Neural progenitor cell (in vitro differentiated cells): ENCODE measurements around the gene PRICKLE2. TPM values are rescaled to one million over a fixed set of nuclear protein-coding genes. Genes with fewer than 3 reads are reported as not detected.

Experiments used
- DNase-seq: peaks from one replicate; pipeline ENCODE4 v3.0.0-alpha.2; 2016; ENCODE audit warnings: low spot score
- H2AFZ ChIP-seq: fragments of 200-600 bp; sonication (generic); replicated peaks from 2 replicates; pipeline ENCODE4 v1.6.1; 2016; ENCODE audit warnings: antibody characterized with exemption
- H3F3A ChIP-seq: fragments of 200-600 bp; sonication (generic); 2 replicates; pipeline ENCODE4 v1.6.1; 2016; ENCODE audit warnings: antibody characterized with exemption, low read depth
- H3K27ac ChIP-seq: fragments of 200-600 bp; sonication (generic); 2 replicates; pipeline ENCODE4 v1.5.1; 2016; ENCODE audit warnings: mild to moderate bottlenecking
- H3K27me3 ChIP-seq: fragments of 200-600 bp; sonication (generic); 2 replicates; pipeline ENCODE4 v1.6.1; 2016; ENCODE audit warnings: mild to moderate bottlenecking, moderate library complexity
- H3K36me3 ChIP-seq: fragments of 200-600 bp; sonication (generic); 2 replicates; pipeline ENCODE4 v1.5.1; 2016
- H3K4me1 ChIP-seq: fragments of 200-600 bp; sonication (generic); 2 replicates; pipeline ENCODE4 v1.6.1; 2016; ENCODE audit warnings: mixed run types
- H3K4me2 ChIP-seq: fragments of 200-600 bp; sonication (generic); 2 replicates; pipeline ENCODE4 v1.6.1; 2016
- H3K4me3 ChIP-seq: fragments of 200-600 bp; sonication (generic); 2 replicates; pipeline ENCODE4 v1.5.1; 2016
- H3K79me2 ChIP-seq: fragments of 200-600 bp; sonication (generic); 2 replicates; pipeline ENCODE4 v1.6.1; 2016; ENCODE audit warnings: low read depth
- H3K9ac ChIP-seq: fragments of 200-600 bp; sonication (generic); 2 replicates; pipeline ENCODE4 v1.6.1; 2016
- H3K9me3 ChIP-seq: fragments of 200-600 bp; sonication (generic); 2 replicates; pipeline ENCODE4 v1.5.1; 2016; ENCODE audit warnings: low read depth
- H4K20me1 ChIP-seq: fragments of 200-600 bp; sonication (generic); 2 replicates; pipeline ENCODE4 v1.6.1; 2016; ENCODE audit warnings: low read depth
- H3K27ac Mint-ChIP-seq: 3 replicates; pipeline ENCODE4 v1.8.0; 2021; ENCODE audit warnings: mixed read lengths
- H3K27me3 Mint-ChIP-seq: 2 replicates; pipeline ENCODE4 v1.8.0; 2022; ENCODE audit warnings: low read depth, mild to moderate bottlenecking, inconsistent platforms, moderate library complexity, mixed read lengths; ENCODE audit not compliant: insufficient read depth
- H3K36me3 Mint-ChIP-seq: 3 replicates; pipeline ENCODE4 v1.8.0; 2021; ENCODE audit warnings: mixed read lengths
- H3K4me1 Mint-ChIP-seq: 3 replicates; pipeline ENCODE4 v1.8.0; 2021; ENCODE audit warnings: mixed read lengths
- H3K4me3 Mint-ChIP-seq: 3 replicates; pipeline ENCODE4 v1.8.0; 2021; ENCODE audit warnings: mild to moderate bottlenecking, moderate library complexity, mixed read lengths
- H3K9me3 Mint-ChIP-seq: 3 replicates; pipeline ENCODE4 v1.8.0; 2020; ENCODE audit warnings: mixed read lengths
- CTCF ChIP-seq: fragments of 200-600 bp; sonication (generic); IDR thresholded peaks from 2 replicates; pipeline ENCODE4 v1.5.1; 2017; ENCODE audit warnings: antibody characterized with exemption, mild to moderate bottlenecking
- EZH2 ChIP-seq: fragments of 200-600 bp; sonication (generic); IDR thresholded peaks from 2 replicates; pipeline ENCODE4 v1.6.1; 2017; ENCODE audit warnings: antibody characterized with exemption, mild to moderate bottlenecking, moderate library complexity
- EZH2phosphoT487 ChIP-seq: fragments of 200-600 bp; sonication (generic); IDR thresholded peaks from 2 replicates; pipeline ENCODE4 v1.6.1; 2017; ENCODE audit warnings: antibody characterized with exemption
- total RNA-seq: library from RNA; depleted of rRNA; stranded (reverse); fragments of >200 nt; gene quantifications from 2 replicates; pipeline ENCODE4 v1.2.3, GENCODE V29; 2015; ENCODE audit warnings: low replicate concordance

The PRICKLE2 gene
- 10.7 and 11.5 TPM in 2 replicates for total RNA-seq

- Mint-ChIP-seq H3K36me3 (no peaks in the 10 kb centered on the region), H3K4me3 (peak within 1 kb of the TSS; percentile 83), H3K9me3 (no peaks in the 10 kb centered on the region), H3K27ac (peak within 1 kb of the TSS; percentile 92), H3K4me1 (peaks cover 68% of the 10 kb centered on the region), H3K27me3 (no peaks in the 10 kb centered on the region)
- H3K36me3 ChIP-seq, result no peaks in the 10 kb centered on the region
- H2AFZ ChIP-seq, result peak within 1 kb of the TSS; percentile 71
- no peak within 1 kb of the TSS for H3K9ac ChIP-seq
- H3K4me1 ChIP-seq, result peaks cover 69% of the 10 kb centered on the region
- peak within 1 kb of the TSS; percentile 49 for H3K4me3 ChIP-seq
- peak; percentile 92 for DNase-seq
- H3K79me2 ChIP-seq, result peaks cover 22% of the 10 kb centered on the region
- H3F3A ChIP-seq, result peaks cover 40% of the 10 kb centered on the region
- H3K27ac ChIP-seq, result peak within 1 kb of the TSS; percentile 42
- H3K27me3 ChIP-seq, result no peaks in the 10 kb centered on the region
- H4K20me1 ChIP-seq, result peaks cover 5% of the 10 kb centered on the region
- TF ChIP-seq EZH2 (no peak), CTCF (peak; percentile 28)
- peak within 1 kb of the TSS; percentile 86 for H3K4me2 ChIP-seq
- no peaks in the 10 kb centered on the region for H3K9me3 ChIP-seq
Measured at GRCh38 chr3:64224826-64225610, at the start of gene PRICKLE2. TSS of gene PRICKLE2 (minus strand) at chr3:64225466. CDS start at chr3:64198927, 26,539 bp downstream.

GRCh38 chr3:64272842-64273241, 47.6 kb upstream of the PRICKLE2 start:
- H3K9me3 ChIP-seq, result peaks cover 10% of the 10 kb centered on the region
- H3K79me2 ChIP-seq, result no peaks in the 10 kb centered on the region
- H4K20me1 ChIP-seq, result no peaks in the 10 kb centered on the region
- H3K4me2 ChIP-seq, result no peak overlapping the region
- no peak overlapping the region for H3K27ac ChIP-seq
- H3K27me3 Mint-ChIP-seq, result peaks cover 6% of the 10 kb centered on the region
- H3K36me3 Mint-ChIP-seq, result peaks cover 3% of the 10 kb centered on the region
- peaks cover 12% of the 10 kb centered on the region for H3K9me3 Mint-ChIP-seq
- no peak overlapping the region for H3K9ac ChIP-seq
- DNase-seq, result no peak
- peaks cover 10% of the 10 kb centered on the region for H3F3A ChIP-seq
- no peak overlapping the region for H3K27ac Mint-ChIP-seq
- no peak overlapping the region for H3K4me3 ChIP-seq
- H3K36me3 ChIP-seq, result no peaks in the 10 kb centered on the region
- peaks cover 4% of the 10 kb centered on the region for H3K4me1 ChIP-seq
- no peak overlapping the region for H2AFZ ChIP-seq
- no peaks in the 10 kb centered on the region for H3K27me3 ChIP-seq
- no peak overlapping the region for H3K4me3 Mint-ChIP-seq
- H3K4me1 Mint-ChIP-seq, result peaks cover 3% of the 10 kb centered on the region
- TF ChIP-seq EZH2phosphoT487, result no peak
- TF ChIP-seq EZH2, result no peak
- no peak for TF ChIP-seq CTCF

- Mint-ChIP-seq H3K36me3 (peaks cover 3% of the 10 kb centered on the region), H3K4me1 (peaks cover 8% of the 10 kb centered on the region), H3K27me3 (peaks cover 6% of the 10 kb centered on the region), H3K27ac (no peak overlapping the region), H3K9me3 (peaks cover 12% of the 10 kb centered on the region), H3K4me3 (no peak overlapping the region)
- Histone ChIP-seq H3K4me2 (no peak overlapping the region), H3F3A (peaks cover 10% of the 10 kb centered on the region), H3K4me1 (peaks cover 5% of the 10 kb centered on the region), H3K36me3 (no peaks in the 10 kb centered on the region), H3K4me3 (no peak overlapping the region), H3K27ac (no peak overlapping the region), H3K9me3 (peaks cover 10% of the 10 kb centered on the region), H3K27me3 (no peaks in the 10 kb centered on the region), H4K20me1 (no peaks in the 10 kb centered on the region), H3K79me2 (peaks cover under 1% of the 10 kb centered on the region), H3K9ac (no peak overlapping the region), H2AFZ (no peak overlapping the region)
- DNase-seq, result no peak
- TF ChIP-seq EZH2phosphoT487 (no peak), EZH2 (no peak), CTCF (no peak)
Measured at GRCh38 chr3:64272271-64272670, 47.0 kb upstream of the PRICKLE2 start.
